GM23338 (cell line): ENCODE measurements around the gene TBCD.

Experiments used
- CREB1 ChIP-seq: fragments of 250-450 bp; sonication (Bioruptor Pico); IDR thresholded peaks from 2 replicates; pipeline ENCODE4 v1.5.0; 2020; ENCODE audit warnings: low read depth, mild to moderate bottlenecking, moderate library complexity
- EZH2 ChIP-seq: fragments of 200-600 bp; sonication (generic); IDR thresholded peaks from one replicate; pipeline ENCODE4 v1.8.0; 2017; ENCODE audit warnings: antibody characterized with exemption, mild to moderate bottlenecking, low read depth; ENCODE audit not compliant: unreplicated experiment
- JUNB ChIP-seq: IDR thresholded peaks from one replicate; pipeline ENCODE4 v1.6.1; 2016; ENCODE audit warnings: antibody characterized with exemption; ENCODE audit not compliant: unreplicated experiment
- POLR2AphosphoS5 ChIP-seq: IDR thresholded peaks from 2 replicates; pipeline ENCODE4 v1.6.1; 2016; ENCODE audit warnings: antibody characterized with exemption, low read depth
- TF ChIP-seq, protein P1 (sequence below), 2 experiments: fragments of 200-600 bp in 1 of 2; sonication (generic) in 1 of 2; conservative IDR thresholded peaks; 2 replicates each; pipeline versions ENCODE4 v1.5.1 to v1.6.1; 2016 to 2017; ENCODE audit warnings: antibody characterized with exemption in 2 of 2, low read depth in 2 of 2, mild to moderate bottlenecking in 2 of 2, moderate library complexity in 1 of 2
- TF ChIP-seq, protein P2 (sequence below): IDR thresholded peaks from one replicate; pipeline ENCODE4 v1.6.1; 2018; ENCODE audit warnings: antibody characterized with exemption; ENCODE audit not compliant: unreplicated experiment

GRCh38 chr17:82849076-82849945 is 97.4 kb downstream of the TBCD start:
- TF ChIP-seq, protein P1, sequence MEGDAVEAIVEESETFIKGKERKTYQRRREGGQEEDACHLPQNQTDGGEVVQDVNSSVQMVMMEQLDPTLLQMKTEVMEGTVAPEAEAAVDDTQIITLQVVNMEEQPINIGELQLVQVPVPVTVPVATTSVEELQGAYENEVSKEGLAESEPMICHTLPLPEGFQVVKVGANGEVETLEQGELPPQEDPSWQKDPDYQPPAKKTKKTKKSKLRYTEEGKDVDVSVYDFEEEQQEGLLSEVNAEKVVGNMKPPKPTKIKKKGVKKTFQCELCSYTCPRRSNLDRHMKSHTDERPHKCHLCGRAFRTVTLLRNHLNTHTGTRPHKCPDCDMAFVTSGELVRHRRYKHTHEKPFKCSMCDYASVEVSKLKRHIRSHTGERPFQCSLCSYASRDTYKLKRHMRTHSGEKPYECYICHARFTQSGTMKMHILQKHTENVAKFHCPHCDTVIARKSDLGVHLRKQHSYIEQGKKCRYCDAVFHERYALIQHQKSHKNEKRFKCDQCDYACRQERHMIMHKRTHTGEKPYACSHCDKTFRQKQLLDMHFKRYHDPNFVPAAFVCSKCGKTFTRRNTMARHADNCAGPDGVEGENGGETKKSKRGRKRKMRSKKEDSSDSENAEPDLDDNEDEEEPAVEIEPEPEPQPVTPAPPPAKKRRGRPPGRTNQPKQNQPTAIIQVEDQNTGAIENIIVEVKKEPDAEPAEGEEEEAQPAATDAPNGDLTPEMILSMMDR (conservative IDR thresholded peaks at IDR 0.05; ENCODE audit: low read depth in 2 of 2), result no peak
- TF ChIP-seq EZH2 (no peak), POLR2AphosphoS5 (no peak), JUNB (no peak), CREB1 (CRISPR knock-in tag) (no peak)
- TF ChIP-seq, protein P2, sequence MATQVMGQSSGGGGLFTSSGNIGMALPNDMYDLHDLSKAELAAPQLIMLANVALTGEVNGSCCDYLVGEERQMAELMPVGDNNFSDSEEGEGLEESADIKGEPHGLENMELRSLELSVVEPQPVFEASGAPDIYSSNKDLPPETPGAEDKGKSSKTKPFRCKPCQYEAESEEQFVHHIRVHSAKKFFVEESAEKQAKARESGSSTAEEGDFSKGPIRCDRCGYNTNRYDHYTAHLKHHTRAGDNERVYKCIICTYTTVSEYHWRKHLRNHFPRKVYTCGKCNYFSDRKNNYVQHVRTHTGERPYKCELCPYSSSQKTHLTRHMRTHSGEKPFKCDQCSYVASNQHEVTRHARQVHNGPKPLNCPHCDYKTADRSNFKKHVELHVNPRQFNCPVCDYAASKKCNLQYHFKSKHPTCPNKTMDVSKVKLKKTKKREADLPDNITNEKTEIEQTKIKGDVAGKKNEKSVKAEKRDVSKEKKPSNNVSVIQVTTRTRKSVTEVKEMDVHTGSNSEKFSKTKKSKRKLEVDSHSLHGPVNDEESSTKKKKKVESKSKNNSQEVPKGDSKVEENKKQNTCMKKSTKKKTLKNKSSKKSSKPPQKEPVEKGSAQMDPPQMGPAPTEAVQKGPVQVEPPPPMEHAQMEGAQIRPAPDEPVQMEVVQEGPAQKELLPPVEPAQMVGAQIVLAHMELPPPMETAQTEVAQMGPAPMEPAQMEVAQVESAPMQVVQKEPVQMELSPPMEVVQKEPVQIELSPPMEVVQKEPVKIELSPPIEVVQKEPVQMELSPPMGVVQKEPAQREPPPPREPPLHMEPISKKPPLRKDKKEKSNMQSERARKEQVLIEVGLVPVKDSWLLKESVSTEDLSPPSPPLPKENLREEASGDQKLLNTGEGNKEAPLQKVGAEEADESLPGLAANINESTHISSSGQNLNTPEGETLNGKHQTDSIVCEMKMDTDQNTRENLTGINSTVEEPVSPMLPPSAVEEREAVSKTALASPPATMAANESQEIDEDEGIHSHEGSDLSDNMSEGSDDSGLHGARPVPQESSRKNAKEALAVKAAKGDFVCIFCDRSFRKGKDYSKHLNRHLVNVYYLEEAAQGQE, result no peak
